ENCODE results near the gene KLHL5.

GRCh38 chr4:39154009-39154408, 92.0 kb downstream of the KLHL5 start:
- TF ChIP-seq CTCF (IDR thresholded peaks at IDR 0.05; ENCODE audit: poor library complexity, severe bottlenecking) (no peak), POLR2AphosphoS5 (IDR thresholded peaks at IDR 0.05) (no peak), EP300 (conservative IDR thresholded peaks at IDR 0.05; ENCODE audit: poor library complexity, severe bottlenecking) (no peak), EZH2 (IDR thresholded peaks at IDR 0.05; ENCODE audit: borderline replicate concordance, insufficient read depth, low read length, poor library complexity, severe bottlenecking) (no peak)

Measured in neural cell (in vitro differentiated cells).